ENCODE data around the gene FKBP11.

The FKBP11 gene

GRCh38 chr12:48961331-48961730, 36.0 kb upstream of the FKBP11 start:
- H3K4me1 Mint-ChIP-seq (ENCODE audit: low read depth) = peaks cover 11% of the 10 kb centered on the region
- no peak overlapping the region for H3K27ac Mint-ChIP-seq
- no peak overlapping the region for H3K4me3 Mint-ChIP-seq
- no peaks in the 10 kb centered on the region for H3K9me3 Mint-ChIP-seq (ENCODE audit: low read depth)
- no peaks in the 10 kb centered on the region for H3K27me3 Mint-ChIP-seq
- no peaks in the 10 kb centered on the region for H3K36me3 Mint-ChIP-seq

DNA sequence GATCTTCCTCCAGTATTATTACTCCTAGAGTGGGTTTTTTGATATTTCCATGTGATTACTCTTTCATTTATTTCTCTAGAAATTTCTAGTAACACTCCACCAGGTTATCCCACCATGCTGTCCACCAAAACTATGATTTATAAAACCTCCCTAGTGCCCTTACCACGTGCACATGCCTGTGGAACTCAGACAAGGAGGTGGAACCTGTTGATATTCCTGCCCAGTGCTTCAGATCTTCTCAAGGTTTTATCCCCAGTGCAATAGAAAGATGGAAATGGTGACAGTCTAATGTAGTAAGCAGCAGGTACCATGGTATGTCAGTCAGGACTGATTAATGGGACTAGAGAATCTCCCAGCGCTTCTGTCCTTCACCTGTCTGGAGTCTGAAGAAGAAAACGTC, 35.5 kb upstream of the FKBP11 start:
- Mint-ChIP-seq H3K27me3 (no peaks in the 10 kb centered on the region), H3K4me3 (no peak overlapping the region), H3K4me1 (ENCODE audit: low read depth) (peaks cover 16% of the 10 kb centered on the region), H3K9me3 (ENCODE audit: low read depth) (no peaks in the 10 kb centered on the region), H3K36me3 (no peaks in the 10 kb centered on the region), H3K27ac (no peak overlapping the region)

DNA sequence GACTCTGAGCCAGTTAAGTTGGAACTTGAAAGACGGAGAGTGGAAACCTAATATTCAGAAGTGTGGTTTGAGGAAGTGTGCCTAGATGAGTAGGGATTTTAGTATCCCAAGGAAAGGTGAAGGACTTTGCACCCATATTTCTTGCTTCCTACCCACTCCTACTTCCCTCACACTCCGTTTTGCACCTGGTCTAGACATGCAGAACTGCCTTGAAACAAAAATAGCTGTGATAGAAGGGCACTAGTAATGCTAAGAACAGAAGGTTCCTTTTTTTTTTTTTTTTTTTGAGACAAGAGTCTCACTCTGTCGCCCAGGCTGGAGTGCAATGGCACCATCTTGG, 32.7 kb upstream of the FKBP11 start:
- no peaks in the 10 kb centered on the region for H3K36me3 Mint-ChIP-seq
- H3K27ac Mint-ChIP-seq = no peak overlapping the region
- H3K4me3 Mint-ChIP-seq = peak overlapping the region; percentile 97
- H3K9me3 Mint-ChIP-seq (ENCODE audit: low read depth) = no peaks in the 10 kb centered on the region
- H3K4me1 Mint-ChIP-seq (ENCODE audit: low read depth) = peaks cover 31% of the 10 kb centered on the region
- H3K27me3 Mint-ChIP-seq = no peaks in the 10 kb centered on the region

- H3K4me1 Mint-ChIP-seq (ENCODE audit: low read depth) = peaks cover 34% of the 10 kb centered on the region
- H3K27me3 Mint-ChIP-seq = no peaks in the 10 kb centered on the region
- no peaks in the 10 kb centered on the region for H3K9me3 Mint-ChIP-seq (ENCODE audit: low read depth)
These were observed 32.1 kb upstream of the FKBP11 start, which contains the start of gene ARF3 for GRCh38 chr12:48957141-48958048. Gene ARF3 (minus strand): TSS chr12:48957487. CDS start chr12:48941095, 16,392 bp downstream.

DNA sequence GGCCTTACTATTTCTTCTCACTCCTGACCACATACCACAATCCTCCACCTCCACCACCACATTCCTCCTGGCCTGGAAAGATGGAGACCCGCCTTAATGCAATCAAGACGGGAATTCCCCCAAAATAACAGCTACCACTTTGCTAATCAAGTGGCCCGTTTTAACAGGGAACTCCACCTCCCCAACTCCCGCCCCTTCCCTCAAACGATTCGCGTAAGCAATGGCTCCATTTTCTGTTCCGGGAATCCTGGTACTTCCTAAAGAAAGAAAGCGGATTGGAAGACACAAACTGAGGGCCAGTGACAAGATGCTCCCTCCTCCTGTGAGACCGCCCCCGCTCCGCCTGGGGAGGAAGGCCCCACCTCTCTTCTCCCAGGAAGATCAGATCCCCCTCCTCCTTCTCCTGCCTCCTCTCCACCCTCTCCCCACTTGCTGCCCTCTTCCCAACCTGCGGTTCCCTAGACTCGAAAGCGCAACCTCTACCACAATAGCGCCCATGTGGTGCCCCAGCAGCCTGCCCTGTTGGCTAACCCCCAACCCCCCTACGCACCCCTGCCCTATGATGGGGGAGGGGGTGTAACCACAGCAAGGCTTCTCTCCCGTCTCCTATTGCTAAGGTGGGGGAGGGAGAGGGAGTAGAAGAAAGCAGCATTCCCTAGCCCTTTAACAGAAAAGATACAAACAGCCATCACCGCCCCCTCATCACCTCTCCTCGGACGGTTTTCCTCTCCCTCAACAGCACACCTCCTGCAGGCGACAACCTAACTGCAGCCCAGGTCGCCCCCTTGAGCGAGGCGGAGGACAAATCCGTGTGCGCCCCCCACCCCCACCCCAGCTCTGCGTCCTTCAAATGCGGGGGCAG, 31.2 kb upstream of the FKBP11 start:
- H3K36me3 Mint-ChIP-seq = no peaks in the 10 kb centered on the region
- peaks cover 36% of the 10 kb centered on the region for H3K4me1 Mint-ChIP-seq (ENCODE audit: low read depth)

More at GRCh38 chr12:48957141-48958048, 32.1 kb upstream of the FKBP11 start, which contains the start of gene ARF3:
- peak within 1 kb of the TSS; percentile 88 for H3K27ac Mint-ChIP-seq
- peak within 1 kb of the TSS; percentile 97 for H3K4me3 Mint-ChIP-seq
- no peaks in the 10 kb centered on the region for H3K36me3 Mint-ChIP-seq

GRCh38 chr12:48954841-48955501, 29.7 kb upstream of the FKBP11 start:
- Mint-ChIP-seq H3K36me3 (no peaks in the 10 kb centered on the region), H3K4me1 (ENCODE audit: low read depth) (peaks cover 36% of the 10 kb centered on the region), H3K27ac (peak overlapping the region; percentile 8), H3K9me3 (ENCODE audit: low read depth) (no peaks in the 10 kb centered on the region), H3K4me3 (peak overlapping the region; percentile 97), H3K27me3 (no peaks in the 10 kb centered on the region)

More for the DNA sequence above, 31.2 kb upstream of the FKBP11 start:
- Mint-ChIP-seq H3K27ac (peak overlapping the region; percentile 61), H3K4me3 (peak overlapping the region; percentile 97), H3K9me3 (ENCODE audit: low read depth) (no peaks in the 10 kb centered on the region), H3K27me3 (no peaks in the 10 kb centered on the region)

DNA sequence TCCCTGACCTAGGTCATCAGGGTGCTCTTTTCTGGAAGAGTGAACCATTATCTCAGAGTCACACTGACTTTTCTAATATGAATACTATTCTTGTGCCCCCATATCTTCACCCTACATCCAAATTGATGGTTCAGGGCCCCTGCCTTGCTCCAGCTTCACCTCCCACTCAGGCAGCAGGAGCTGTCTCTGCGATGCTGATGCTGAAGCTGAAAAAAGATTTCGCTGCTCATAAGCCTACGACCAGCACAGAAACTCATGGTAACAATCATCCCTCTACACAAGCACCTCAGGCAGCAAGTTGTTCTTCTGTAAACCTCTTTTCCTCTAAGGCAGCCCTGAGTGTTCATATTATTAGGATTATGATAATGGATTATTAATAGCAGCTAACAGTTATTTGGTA, 28.8 kb upstream of the FKBP11 start:
- Mint-ChIP-seq H3K4me3 (no peak overlapping the region), H3K4me1 (ENCODE audit: low read depth) (peaks cover 38% of the 10 kb centered on the region), H3K9me3 (ENCODE audit: low read depth) (no peaks in the 10 kb centered on the region), H3K27ac (no peak overlapping the region), H3K36me3 (peaks cover 2% of the 10 kb centered on the region), H3K27me3 (no peaks in the 10 kb centered on the region)

DNA sequence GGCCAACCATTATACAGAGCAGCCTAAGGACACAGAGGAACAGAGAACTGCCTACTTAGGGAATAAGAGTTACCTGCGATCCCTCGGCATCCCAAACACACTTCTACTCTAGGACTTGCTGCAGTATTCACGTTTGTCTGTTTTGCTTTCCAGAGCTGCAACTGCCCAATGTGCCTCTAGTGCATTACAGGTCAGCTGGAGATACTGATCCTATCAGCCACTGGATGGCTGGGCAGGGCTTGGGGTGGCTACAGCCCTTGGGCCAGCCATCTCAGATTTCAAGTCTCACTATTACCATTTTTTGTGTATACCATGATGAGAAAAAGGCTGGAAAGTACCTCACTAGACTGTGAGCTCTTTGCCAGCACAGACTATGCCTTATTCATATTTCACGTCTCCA, 27.4 kb upstream of the FKBP11 start:
- Mint-ChIP-seq H3K36me3 (peaks cover 5% of the 10 kb centered on the region), H3K27me3 (no peaks in the 10 kb centered on the region), H3K27ac (no peak overlapping the region), H3K4me3 (no peak overlapping the region), H3K9me3 (ENCODE audit: low read depth) (no peaks in the 10 kb centered on the region), H3K4me1 (ENCODE audit: low read depth) (peaks cover 39% of the 10 kb centered on the region)

- Mint-ChIP-seq H3K27me3 (no peaks in the 10 kb centered on the region), H3K4me3 (no peak overlapping the region), H3K36me3 (peaks cover 9% of the 10 kb centered on the region), H3K27ac (no peak overlapping the region), H3K4me1 (ENCODE audit: low read depth) (peaks cover 20% of the 10 kb centered on the region), H3K9me3 (ENCODE audit: low read depth) (no peaks in the 10 kb centered on the region)
These were observed 22.4 kb upstream of the FKBP11 start for GRCh38 chr12:48947727-48948126.

- Mint-ChIP-seq H3K27ac (no peak overlapping the region), H3K4me1 (ENCODE audit: low read depth) (peaks cover 17% of the 10 kb centered on the region), H3K9me3 (ENCODE audit: low read depth) (no peaks in the 10 kb centered on the region)
These were observed 21.7 kb upstream of the FKBP11 start for GRCh38 chr12:48946943-48947342.

DNA sequence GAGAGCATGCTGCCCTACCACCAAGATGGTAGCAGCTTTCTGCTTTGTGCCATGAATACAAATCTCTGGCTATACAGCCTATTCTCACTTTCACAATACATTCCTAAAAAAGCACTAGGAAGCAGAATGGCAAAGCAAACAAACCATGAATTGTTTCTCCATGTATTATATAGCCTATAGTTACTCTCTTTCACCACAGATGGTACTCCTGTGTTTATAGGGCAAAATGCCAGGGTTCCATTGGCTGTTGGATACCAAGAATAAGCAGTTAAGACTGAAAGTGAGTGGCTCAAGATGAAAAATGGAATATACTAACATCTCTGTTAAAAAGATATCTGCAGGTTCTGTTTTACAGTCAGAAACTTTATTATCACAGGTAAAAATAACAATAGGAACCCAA, 20.9 kb upstream of the FKBP11 start:
- Mint-ChIP-seq H3K27me3 (no peaks in the 10 kb centered on the region), H3K27ac (no peak overlapping the region), H3K4me3 (no peak overlapping the region), H3K4me1 (ENCODE audit: low read depth) (peaks cover 17% of the 10 kb centered on the region), H3K9me3 (ENCODE audit: low read depth) (no peaks in the 10 kb centered on the region), H3K36me3 (peaks cover 9% of the 10 kb centered on the region)

More at GRCh38 chr12:48946943-48947342, 21.7 kb upstream of the FKBP11 start:
- peaks cover 9% of the 10 kb centered on the region for H3K36me3 Mint-ChIP-seq
- no peaks in the 10 kb centered on the region for H3K27me3 Mint-ChIP-seq
- H3K4me3 Mint-ChIP-seq = no peak overlapping the region

DNA sequence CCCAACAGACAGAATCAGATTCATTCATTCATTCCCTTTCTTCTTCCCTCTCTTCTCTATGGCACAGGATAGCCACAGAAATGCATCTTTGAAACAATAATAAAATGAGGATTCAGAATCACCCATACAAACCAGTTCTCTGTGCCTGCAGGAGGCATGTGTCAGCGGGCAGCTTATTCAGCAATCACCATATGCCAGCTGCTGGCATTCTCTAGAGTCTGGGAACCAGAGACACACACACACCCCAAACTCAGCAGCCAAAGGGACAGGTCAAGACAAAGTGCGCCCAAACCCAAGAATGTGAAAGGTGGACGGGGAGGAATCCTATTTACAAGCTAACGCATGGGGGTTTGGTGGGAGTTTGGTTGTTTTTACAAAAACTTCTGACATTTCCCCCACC, 17.9 kb upstream of the FKBP11 start:
- H3K27me3 Mint-ChIP-seq = no peaks in the 10 kb centered on the region
- H3K4me1 Mint-ChIP-seq (ENCODE audit: low read depth) = peaks cover 11% of the 10 kb centered on the region
- no peak overlapping the region for H3K27ac Mint-ChIP-seq
- H3K4me3 Mint-ChIP-seq = no peak overlapping the region
- no peaks in the 10 kb centered on the region for H3K9me3 Mint-ChIP-seq (ENCODE audit: low read depth)
- peaks cover 4% of the 10 kb centered on the region for H3K36me3 Mint-ChIP-seq

GRCh38 chr12:48940181-48940580, 14.9 kb upstream of the FKBP11 start:
- H3K36me3 Mint-ChIP-seq = no peaks in the 10 kb centered on the region
- no peaks in the 10 kb centered on the region for H3K9me3 Mint-ChIP-seq (ENCODE audit: low read depth)
- no peak overlapping the region for H3K27ac Mint-ChIP-seq
- no peaks in the 10 kb centered on the region for H3K27me3 Mint-ChIP-seq
- no peak overlapping the region for H3K4me3 Mint-ChIP-seq
- H3K4me1 Mint-ChIP-seq (ENCODE audit: low read depth) = peaks cover 5% of the 10 kb centered on the region

DNA sequence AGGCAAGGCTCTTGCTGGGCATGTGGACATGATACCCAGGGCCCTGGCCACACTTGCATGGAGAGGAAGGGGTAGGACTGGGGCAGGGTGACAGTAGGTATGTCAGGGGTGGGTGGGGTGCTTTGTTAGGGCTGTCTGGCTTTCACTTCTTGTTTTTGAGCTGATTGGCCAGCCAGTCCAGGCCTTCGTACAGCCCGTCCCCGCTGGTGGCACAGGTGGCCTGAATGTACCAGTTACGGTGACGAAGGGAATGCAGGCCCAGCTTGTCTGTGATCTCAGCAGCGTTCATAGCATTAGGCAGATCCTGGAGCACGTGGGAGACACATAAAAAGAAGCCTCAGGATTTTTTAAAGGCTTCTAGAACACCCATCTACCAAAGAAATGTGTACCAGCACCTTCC, 13.5 kb upstream of the FKBP11 start:
- no peaks in the 10 kb centered on the region for H3K36me3 Mint-ChIP-seq
- no peaks in the 10 kb centered on the region for H3K9me3 Mint-ChIP-seq (ENCODE audit: low read depth)
- H3K4me1 Mint-ChIP-seq (ENCODE audit: low read depth) = peaks cover 12% of the 10 kb centered on the region
- no peak overlapping the region for H3K4me3 Mint-ChIP-seq
- H3K27me3 Mint-ChIP-seq = no peaks in the 10 kb centered on the region
- no peak overlapping the region for H3K27ac Mint-ChIP-seq

- H3K27me3 Mint-ChIP-seq = no peaks in the 10 kb centered on the region
- no peak overlapping the region for H3K27ac Mint-ChIP-seq
- no peaks in the 10 kb centered on the region for H3K9me3 Mint-ChIP-seq (ENCODE audit: low read depth)
- H3K4me1 Mint-ChIP-seq (ENCODE audit: low read depth) = peaks cover 23% of the 10 kb centered on the region
- peaks cover 7% of the 10 kb centered on the region for H3K36me3 Mint-ChIP-seq
- H3K4me3 Mint-ChIP-seq = no peak overlapping the region
These were observed 11.9 kb upstream of the FKBP11 start for GRCh38 chr12:48937170-48937569.
